Measurements from ENCODE around the gene ZNF683. TPM values are rescaled to one million over a fixed set of nuclear protein-coding genes. Genes with fewer than 3 reads are reported as not detected.

The ZNF683 gene
- total RNA-seq, 4 donors from 2014 or later, result not detected

GRCh38 chr1:26372039-26372438, 511 bp downstream of the ZNF683 start:
- no peak for DNase-seq (ENCODE audit: low spot score in 2 of 2)
- TF ChIP-seq, protein P1, sequence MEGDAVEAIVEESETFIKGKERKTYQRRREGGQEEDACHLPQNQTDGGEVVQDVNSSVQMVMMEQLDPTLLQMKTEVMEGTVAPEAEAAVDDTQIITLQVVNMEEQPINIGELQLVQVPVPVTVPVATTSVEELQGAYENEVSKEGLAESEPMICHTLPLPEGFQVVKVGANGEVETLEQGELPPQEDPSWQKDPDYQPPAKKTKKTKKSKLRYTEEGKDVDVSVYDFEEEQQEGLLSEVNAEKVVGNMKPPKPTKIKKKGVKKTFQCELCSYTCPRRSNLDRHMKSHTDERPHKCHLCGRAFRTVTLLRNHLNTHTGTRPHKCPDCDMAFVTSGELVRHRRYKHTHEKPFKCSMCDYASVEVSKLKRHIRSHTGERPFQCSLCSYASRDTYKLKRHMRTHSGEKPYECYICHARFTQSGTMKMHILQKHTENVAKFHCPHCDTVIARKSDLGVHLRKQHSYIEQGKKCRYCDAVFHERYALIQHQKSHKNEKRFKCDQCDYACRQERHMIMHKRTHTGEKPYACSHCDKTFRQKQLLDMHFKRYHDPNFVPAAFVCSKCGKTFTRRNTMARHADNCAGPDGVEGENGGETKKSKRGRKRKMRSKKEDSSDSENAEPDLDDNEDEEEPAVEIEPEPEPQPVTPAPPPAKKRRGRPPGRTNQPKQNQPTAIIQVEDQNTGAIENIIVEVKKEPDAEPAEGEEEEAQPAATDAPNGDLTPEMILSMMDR (IDR thresholded peaks at IDR 0.05), result no peak
- TF ChIP-seq POLR2A (IDR thresholded peaks at IDR 0.05), result no peak
- intact Hi-C loops (cut with DNase I; ENCODE audit: low total_unique reads), result no loop called here
- no peak overlapping the region for H3K4me3 ChIP-seq (ENCODE audit: low read depth, poor library complexity, severe bottlenecking)
- WGBS, 2 donors, result 57 to 70% methylated on average over 5 of the region's 5 CpGs

DNA sequence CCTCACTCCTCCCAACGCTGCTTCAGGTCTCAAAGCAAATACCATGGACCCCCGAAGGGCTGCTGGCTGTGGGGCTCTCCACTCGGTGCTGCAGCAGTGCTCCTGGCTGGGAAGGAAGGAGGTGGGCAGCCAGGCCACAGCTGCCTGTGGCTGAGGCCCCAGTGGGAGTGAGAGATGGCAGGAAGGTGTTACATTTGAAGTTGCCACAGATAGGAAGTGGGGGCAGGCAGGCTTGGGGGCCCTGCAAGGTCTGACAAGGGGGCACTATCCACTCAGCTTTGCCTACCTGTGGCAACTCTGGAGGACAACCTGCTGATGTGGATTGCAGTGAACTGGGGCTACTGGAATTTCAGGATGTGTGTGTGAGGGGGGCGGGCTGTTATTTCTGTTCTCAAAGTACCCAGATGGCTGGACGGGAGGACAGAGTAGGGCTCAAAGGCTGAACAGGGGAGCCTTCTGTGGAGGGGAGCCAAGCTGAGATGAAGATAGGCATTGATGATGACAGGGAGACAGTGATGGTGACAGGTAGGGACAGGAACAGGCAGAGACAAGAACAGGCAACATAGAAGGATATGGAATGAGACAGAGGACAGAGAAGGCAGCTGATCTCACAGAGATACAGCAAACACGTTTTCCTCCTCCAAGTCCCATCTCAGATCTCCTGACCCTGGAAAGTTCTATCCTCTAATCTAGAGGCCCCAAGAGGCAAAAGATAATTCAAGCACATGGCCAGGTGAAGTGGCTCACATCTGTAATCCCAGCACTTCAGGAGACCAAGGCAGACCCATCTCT, 1.8 kb downstream of the ZNF683 start:
- H3K4me3 ChIP-seq (ENCODE audit: low read depth, poor library complexity, severe bottlenecking), result no peak overlapping the region
- TF ChIP-seq, protein P1 (IDR thresholded peaks at IDR 0.05), result no peak
- TF ChIP-seq POLR2A (IDR thresholded peaks at IDR 0.05), result no peak
- intact Hi-C loops (cut with DNase I; ENCODE audit: low total_unique reads), result no loop called here
- no peak for DNase-seq (ENCODE audit: low spot score in 2 of 2)
- WGBS, 2 donors, result 61 to 68% methylated on average over 6 of the region's 6 CpGs

GRCh38 chr1:26368486-26368885, 4.1 kb downstream of the ZNF683 start:
- 98% methylated on average over 3 of the region's 3 CpGs for whole genome bisulfite sequencing, 2 donors
- no peak for DNase-seq (ENCODE audit: low spot score in 2 of 2)

DNA sequence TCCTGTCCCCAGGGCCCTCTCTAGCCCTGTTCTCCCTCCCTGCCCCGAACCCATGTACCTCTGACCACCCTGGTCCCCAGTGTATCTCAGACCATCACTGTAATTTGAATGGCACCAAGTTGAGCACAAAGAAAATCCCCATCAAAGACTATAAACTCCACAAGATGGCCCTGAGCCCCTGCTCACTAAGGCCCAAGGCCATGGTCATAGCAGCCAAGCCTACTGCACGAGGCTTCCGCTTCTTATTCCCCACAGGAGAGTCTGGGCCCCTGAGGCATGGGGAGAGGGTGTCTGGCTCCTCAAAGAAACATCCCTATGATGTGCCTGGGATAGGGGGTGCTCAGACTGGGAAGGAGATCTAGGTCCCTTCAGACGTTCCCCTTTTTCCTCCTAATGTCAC, 4.5 kb downstream of the ZNF683 start:
- DNase-seq (ENCODE audit: low spot score in 2 of 2), result no peak
- TF ChIP-seq POLR2A (IDR thresholded peaks at IDR 0.05), result no peak
- TF ChIP-seq, protein P1 (IDR thresholded peaks at IDR 0.05), result no peak
- intact Hi-C loops (cut with DNase I; ENCODE audit: low total_unique reads), result no loop called here
- WGBS, 2 donors, result 80 to 89% methylated on average over 4 of the region's 4 CpGs
- no peak overlapping the region for H3K4me3 ChIP-seq (ENCODE audit: low read depth, poor library complexity, severe bottlenecking)

More at GRCh38 chr1:26368486-26368885, 4.1 kb downstream of the ZNF683 start:
- TF ChIP-seq, protein P1 (IDR thresholded peaks at IDR 0.05), result no peak
- TF ChIP-seq POLR2A (IDR thresholded peaks at IDR 0.05), result no peak
- intact Hi-C loops (cut with DNase I; ENCODE audit: low total_unique reads), result no loop called here
- H3K4me3 ChIP-seq (ENCODE audit: low read depth, poor library complexity, severe bottlenecking), result no peak overlapping the region

GRCh38 chr1:26367441-26367840, 5.1 kb downstream of the ZNF683 start:
- WGBS, 2 donors, result 94% methylated on average over 5 of the region's 6 CpGs
- no peak overlapping the region for H3K4me3 ChIP-seq (ENCODE audit: low read depth, poor library complexity, severe bottlenecking)
- intact Hi-C loops (cut with DNase I; ENCODE audit: low total_unique reads), result no loop called here
- TF ChIP-seq POLR2A (IDR thresholded peaks at IDR 0.05), result no peak
- TF ChIP-seq, protein P1 (IDR thresholded peaks at IDR 0.05), result no peak
- no peak for DNase-seq (ENCODE audit: low spot score in 2 of 2)

DNA sequence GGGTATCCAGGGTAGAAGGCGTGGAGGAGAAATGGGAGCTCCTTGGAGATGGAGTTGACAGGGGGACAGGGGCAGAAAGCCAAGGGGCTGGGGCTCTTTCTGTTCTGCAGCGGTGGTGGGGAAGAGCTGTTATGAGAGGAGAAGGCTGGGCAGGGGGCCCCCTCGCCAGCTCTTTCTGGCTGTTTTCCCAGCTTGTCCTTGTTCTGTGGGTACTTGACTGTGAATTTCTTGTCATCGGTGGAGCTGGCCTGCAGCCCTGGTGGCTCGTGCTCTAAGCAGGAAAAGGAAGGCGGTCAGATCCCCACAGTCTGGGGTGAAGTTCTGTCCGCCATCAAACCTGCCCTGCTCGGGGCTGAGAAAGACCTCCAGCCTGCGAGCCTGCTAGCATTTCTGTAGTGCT, 7.6 kb downstream of the ZNF683 start:
- intact Hi-C loops (cut with DNase I; ENCODE audit: low total_unique reads), result no loop called here
- no peak for DNase-seq (ENCODE audit: low spot score in 2 of 2)
- 57 to 67% methylated on average over 9 of the region's 9 CpGs for WGBS, 2 donors
- TF ChIP-seq, protein P1 (IDR thresholded peaks at IDR 0.05), result no peak
- TF ChIP-seq POLR2A (IDR thresholded peaks at IDR 0.05), result no peak
- no peak overlapping the region for H3K4me3 ChIP-seq (ENCODE audit: low read depth, poor library complexity, severe bottlenecking)
